ENCODE data around the gene NES.
A peak's percentile ranks its signal among the peaks of the same experiment; 100 is the strongest.

Gene NES

GRCh38 chr1:156659988-156660751 lies 17.0 kb downstream of the NES start:
- H3K27ac ChIP-seq = peak overlapping the region; percentile 89
- CTCF ChIA-PET = interaction anchor here (0.6 to 2.8 kb wide), 22 partner anchors 11 to 230 kb away, joined by 3 to 15 read pairs (median 5); partner anchors contain the start of genes CRABP2, NAXE and NES
- peak; percentile 99 for DNase-seq (ENCODE audit: low spot score)
- POLR2A ChIA-PET (ENCODE audit: low non-redundant PET) = no interaction called here
- peak; percentile 99 for TF ChIP-seq CTCF (conservative IDR thresholded peaks at IDR 0.05; ENCODE audit: low read depth)

GRCh38 chr1:156659661-156659987 lies 17.6 kb downstream of the NES start:
- CTCF ChIA-PET = interaction anchor here (0.6 to 2.8 kb wide), 19 partner anchors 11 to 230 kb away, joined by 3 to 11 read pairs (median 5); partner anchors contain the start of genes CRABP2, NAXE and NES
- POLR2A ChIA-PET (ENCODE audit: low non-redundant PET) = no interaction called here
- peak overlapping the region; percentile 89 for H3K27ac ChIP-seq

GRCh38 chr1:156658945-156659574 lies 18.1 kb downstream of the NES start:
- no peak for DNase-seq (ENCODE audit: low spot score)
- TF ChIP-seq CTCF (conservative IDR thresholded peaks at IDR 0.05; ENCODE audit: low read depth) = no peak
- ChIA-PET CTCF (interaction anchor here (0.6 to 2.8 kb wide), 24 partner anchors 10 to 231 kb away, joined by 3 to 11 read pairs (median 5); partner anchors contain the start of genes CRABP2, NAXE and NES), POLR2A (ENCODE audit: low non-redundant PET) (no interaction called here)
- H3K27ac ChIP-seq = peak overlapping the region; percentile 89

More at GRCh38 chr1:156659661-156659987, 17.6 kb downstream of the NES start:
- no peak for TF ChIP-seq CTCF (conservative IDR thresholded peaks at IDR 0.05; ENCODE audit: low read depth)
- DNase-seq (ENCODE audit: low spot score) = no peak

GRCh38 chr1:156658496-156658895 lies 18.7 kb downstream of the NES start:
- DNase-seq (ENCODE audit: low spot score) = no peak
- POLR2A ChIA-PET (ENCODE audit: low non-redundant PET) = no interaction called here
- TF ChIP-seq CTCF (conservative IDR thresholded peaks at IDR 0.05; ENCODE audit: low read depth) = no peak
- CTCF ChIA-PET = interaction anchor here (0.6 to 1.9 kb wide), 10 partner anchors 9 to 378 kb away, joined by 3 to 19 read pairs (median 5); no protein-coding TSS in a partner anchor
- peak overlapping the region; percentile 89; the same call in 1 of the 2 replicates for H3K27ac ChIP-seq

- CTCF ChIA-PET = interaction anchor here (0.6 to 1.9 kb wide), 12 partner anchors 9 to 377 kb away, joined by 3 to 19 read pairs (median 4); no protein-coding TSS in a partner anchor
- peak; percentile 58 for TF ChIP-seq CTCF (conservative IDR thresholded peaks at IDR 0.05; ENCODE audit: low read depth)
- DNase-seq (ENCODE audit: low spot score) = no peak
- POLR2A ChIA-PET (ENCODE audit: low non-redundant PET) = no interaction called here
- no peak overlapping the region for H3K27ac ChIP-seq
Measured at GRCh38 chr1:156657741-156658319, 19.4 kb downstream of the NES start.

Data from RWPE1 (cell line).